NCI-H2029 treated with DMSO at 0.1 percent for 48 hours (cell line): ENCODE results near the gene ADIPOR2.
"Not testable (repeated sequence)": the region's sequence is repeated elsewhere in the genome, so short reads cannot be mapped to it uniquely, and the experiment has no call there.

Experiments
- DNase-seq: peaks from one replicate; lab custom pipeline; 2025; lab: John Stamatoyannopoulos, UW

Gene ADIPOR2

DNA sequence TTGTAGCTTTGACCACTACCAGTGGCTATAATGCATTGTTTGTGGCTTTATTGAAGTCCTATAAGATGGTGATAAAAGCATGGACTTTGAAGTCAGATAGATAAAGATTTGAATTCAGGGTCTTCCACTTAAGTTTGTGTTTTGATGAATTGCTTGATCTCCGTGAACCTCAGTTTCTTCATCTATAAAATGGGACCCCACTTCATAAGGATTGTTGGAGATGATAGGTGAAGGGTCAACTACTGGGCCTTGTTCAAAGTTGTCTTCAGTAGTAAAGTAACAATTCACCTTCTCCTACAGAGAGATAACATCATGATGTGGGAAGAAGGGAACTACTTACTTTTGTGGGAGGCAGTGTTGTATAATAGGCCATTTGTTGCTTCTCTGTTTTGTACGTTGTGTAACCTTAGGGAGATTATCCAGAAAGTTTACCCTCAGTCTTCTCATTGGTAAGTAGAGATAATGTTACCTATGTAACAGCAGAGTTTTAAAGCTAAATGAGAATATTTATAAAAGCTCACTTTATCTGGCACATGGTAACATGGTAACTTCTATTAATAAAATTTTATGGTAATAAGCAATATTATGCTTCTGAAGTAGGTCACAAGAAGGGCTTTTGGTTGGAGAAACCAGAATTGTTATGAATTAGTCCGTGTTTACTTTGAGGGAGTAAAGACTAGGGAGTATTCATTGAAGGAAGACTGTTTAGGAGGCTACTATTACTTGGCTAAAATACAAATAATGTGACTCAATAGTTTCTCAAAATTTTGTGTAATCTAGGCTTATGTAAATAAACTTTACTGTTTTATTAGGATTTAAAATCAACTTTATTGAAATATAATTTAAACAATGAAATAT lies 15.1 kb downstream of the ADIPOR2 start:
- no peak for DNase-seq

GRCh38 chr12:1706632-1706980 lies 15.7 kb downstream of the ADIPOR2 start:
- no peak for DNase-seq

- DNase-seq = no peak
These were observed 16.2 kb downstream of the ADIPOR2 start for GRCh38 chr12:1707051-1707450.

DNA sequence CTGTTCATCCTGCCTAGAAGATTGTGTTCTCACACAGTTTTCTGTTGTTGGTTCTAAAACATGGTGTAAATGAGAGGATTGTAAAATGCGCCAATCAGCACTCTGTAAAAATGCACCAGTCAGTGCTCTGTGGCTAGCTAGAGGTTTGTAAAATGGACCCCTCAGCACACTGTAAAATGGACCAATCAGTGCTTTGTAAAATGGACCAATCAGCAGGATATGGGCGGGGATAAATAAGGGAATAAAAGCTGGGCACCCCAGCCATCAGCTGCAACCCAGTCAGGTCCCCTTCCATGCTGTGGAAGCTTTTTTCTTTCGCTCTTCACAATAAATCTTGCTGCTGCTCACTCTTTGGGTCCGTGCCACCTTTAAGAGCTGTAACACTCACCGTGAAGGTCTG lies 19.1 kb downstream of the ADIPOR2 start:
- not testable (repeated sequence) for DNase-seq

DNA sequence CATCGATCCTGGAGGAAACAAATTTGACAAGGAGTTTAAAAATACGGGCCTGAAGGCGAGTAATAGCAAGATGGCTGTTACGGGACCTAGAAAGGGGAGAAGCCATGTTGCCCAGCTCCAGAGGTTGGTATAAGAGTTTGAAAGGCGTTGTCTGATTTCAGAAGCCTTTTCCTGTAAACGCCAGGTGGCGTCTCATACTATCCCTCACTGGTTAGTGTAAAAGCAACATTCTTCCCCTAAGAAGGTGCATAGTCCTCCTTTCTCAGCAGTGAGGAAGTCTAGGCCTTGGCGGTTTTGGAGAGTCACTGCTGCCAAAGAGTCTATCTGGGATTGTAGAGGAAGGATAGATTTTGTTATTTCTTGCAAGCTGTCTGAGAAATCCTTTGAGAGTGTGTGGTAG lies 20.0 kb downstream of the ADIPOR2 start:
- not testable (repeated sequence) for DNase-seq

DNA sequence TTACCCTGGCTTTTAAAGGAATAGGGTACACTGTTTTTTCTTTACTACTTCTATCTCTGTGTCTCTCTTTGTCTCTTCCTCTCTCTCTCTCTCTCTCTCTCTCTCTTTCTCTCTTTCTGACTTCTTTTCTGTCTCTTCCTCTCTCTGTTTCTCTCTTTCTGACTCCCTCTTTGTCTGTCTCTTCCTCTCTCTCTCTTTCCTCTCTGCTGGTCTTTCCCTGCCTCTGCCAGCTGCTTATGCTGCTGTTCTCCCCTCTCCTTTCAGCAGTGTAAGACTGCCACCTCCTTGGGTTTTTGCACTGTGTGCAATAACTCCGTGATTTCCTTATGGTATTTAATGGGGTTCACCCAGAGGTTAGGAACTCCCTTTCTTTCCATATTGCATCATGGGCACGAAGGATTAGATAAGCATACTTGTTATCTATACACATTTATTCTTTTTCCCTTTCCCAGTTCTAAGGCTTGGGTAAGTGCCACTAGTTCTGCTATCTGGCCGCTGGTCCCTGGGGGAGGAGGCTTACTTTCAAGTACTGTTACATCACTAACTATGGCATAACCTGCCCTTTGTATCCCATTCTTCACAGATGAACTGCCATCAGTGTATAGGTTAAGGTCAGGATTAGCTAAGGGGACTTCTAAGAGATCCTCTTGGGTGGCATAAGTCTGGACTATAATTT lies 20.8 kb downstream of the ADIPOR2 start:
- not testable (repeated sequence) for DNase-seq

DNA sequence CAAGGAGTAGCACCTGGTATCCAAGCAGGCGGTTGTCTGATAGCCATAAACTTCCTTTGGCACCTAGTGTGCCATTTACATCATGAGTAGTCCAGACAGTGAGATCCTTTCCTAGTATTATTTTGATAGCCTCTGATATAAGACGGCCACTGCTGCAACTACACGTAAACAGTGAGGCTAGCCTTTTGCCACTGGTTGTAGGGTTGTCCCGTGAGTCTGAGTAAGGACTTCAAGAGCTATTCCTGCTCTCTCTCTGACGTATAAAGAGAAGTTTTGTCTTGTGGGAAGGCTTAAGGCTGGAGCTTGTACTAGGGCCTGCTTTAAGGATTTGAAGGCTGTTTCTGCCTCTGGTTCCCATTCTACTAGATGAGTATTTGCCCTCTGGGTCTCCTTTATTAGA lies 21.4 kb downstream of the ADIPOR2 start:
- not testable (repeated sequence) for DNase-seq

GRCh38 chr12:1712852-1713251 lies 22.0 kb downstream of the ADIPOR2 start:
- not testable (repeated sequence) for DNase-seq

DNA sequence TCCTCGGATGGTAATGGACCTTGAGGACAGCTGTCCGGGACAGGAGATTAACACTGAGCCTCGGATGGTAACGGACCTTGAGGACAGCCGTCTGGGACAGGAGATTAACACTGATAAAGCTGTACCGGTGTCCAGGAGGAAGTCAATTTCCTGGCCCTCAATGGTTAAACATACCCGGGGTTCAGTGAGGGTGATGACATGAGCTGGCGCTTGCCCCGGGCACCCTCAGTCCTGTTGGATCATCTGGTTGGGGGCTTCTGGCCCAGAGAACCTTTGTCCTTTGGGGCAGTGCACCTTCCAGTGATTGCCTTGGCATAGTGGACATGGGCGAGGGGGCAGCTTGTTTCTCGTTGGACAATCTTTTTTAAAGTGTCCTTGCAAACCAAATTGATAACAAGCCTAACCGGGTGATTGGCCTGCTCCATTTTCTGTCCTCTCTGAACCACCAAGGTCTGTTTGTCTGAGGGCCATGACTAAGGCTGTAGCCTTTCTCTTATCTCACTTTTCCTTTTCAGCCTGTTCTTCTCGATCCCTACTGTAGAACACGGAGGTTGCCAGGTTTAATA lies 23.0 kb downstream of the ADIPOR2 start:
- not testable (repeated sequence) for DNase-seq

DNA sequence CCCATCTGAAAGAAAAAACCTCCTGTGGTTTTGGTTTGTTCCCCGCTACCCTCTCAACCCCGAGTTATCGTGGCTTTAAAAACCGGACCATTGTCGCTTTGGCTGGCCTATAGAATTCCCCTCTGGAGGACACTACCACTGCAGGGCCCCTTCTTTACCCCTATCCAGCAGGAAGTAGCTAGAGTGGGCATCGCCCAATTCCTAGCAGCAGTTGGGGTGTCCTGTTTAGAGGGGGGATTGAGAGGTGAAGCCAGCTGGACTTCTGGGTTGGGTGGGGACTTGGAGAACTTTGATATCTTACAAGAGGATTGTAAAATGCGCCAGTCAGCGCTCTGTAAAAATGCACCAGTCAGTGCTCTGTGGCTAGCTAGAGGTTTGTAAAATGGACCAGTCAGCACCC lies 24.6 kb downstream of the ADIPOR2 start:
- DNase-seq = not testable (repeated sequence)

GRCh38 chr12:1716215-1716862 lies 25.5 kb downstream of the ADIPOR2 start:
- DNase-seq = no peak

GRCh38 chr12:1716911-1717310 lies 26.0 kb downstream of the ADIPOR2 start:
- DNase-seq = no peak

DNA sequence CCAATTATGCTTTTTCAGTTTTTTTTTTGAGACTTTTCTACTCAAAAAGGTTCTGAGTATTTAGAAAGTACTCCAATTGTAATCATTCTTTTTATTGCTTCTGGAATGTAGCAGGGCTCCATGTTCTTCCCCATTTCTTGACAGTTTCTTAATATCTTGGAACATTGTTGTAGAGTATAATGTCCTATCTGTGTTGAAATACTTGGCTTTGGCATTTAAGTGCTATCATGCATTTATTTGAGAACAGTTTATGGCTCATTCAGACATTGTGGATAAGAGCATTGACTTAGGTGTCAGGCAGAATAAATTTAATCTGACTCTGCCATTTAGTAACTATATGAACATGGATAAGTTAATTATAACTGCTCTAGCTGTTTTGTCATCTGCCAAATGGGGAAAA lies 28.3 kb downstream of the ADIPOR2 start:
- DNase-seq = no peak

DNA sequence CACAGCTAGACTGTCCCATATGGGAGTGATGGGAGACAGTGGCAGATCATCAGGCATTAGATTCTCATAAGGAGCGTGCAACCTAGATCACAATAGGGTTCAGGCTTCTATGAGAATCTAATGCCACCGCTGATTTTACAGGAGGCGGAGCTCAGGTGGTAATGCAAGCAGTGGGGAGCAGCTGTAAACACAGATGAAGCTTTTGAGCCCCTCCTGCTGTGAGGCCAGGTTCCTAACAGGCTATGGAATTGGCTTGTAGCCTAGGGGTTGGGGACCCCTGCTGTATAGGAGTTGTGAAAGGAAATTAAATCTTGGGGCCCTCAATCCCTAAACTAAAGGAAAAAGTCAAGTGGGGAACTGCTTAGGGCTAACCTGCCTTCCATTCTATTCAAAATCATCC lies 29.6 kb downstream of the ADIPOR2 start:
- DNase-seq = no peak

- DNase-seq = no peak
These were observed 32.9 kb downstream of the ADIPOR2 start for GRCh38 chr12:1723721-1724120.

- DNase-seq = no peak
These were observed 33.4 kb downstream of the ADIPOR2 start for GRCh38 chr12:1724250-1724649.

DNA sequence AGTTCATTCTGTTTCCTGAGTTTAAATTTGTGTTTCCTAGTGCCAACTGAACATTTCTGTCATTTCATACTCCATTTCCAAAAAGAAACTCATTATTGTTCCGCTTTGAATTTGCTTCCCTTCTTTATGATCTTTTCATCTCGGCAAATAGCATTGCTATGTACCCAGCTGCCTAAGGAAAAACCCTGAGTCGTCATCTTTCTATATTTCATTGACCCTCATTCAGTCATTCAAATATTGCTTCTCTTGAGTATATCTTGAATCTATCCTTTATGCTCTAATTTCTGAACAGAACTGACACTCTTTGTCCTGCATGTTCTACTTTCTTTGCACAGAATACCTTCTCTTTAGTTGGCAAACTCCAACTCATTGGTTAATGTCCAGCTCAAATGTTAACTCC lies 35.9 kb downstream of the ADIPOR2 start:
- no peak for DNase-seq

- no peak for DNase-seq
These were observed 38.0 kb downstream of the ADIPOR2 start for GRCh38 chr12:1728824-1729223.

DNA sequence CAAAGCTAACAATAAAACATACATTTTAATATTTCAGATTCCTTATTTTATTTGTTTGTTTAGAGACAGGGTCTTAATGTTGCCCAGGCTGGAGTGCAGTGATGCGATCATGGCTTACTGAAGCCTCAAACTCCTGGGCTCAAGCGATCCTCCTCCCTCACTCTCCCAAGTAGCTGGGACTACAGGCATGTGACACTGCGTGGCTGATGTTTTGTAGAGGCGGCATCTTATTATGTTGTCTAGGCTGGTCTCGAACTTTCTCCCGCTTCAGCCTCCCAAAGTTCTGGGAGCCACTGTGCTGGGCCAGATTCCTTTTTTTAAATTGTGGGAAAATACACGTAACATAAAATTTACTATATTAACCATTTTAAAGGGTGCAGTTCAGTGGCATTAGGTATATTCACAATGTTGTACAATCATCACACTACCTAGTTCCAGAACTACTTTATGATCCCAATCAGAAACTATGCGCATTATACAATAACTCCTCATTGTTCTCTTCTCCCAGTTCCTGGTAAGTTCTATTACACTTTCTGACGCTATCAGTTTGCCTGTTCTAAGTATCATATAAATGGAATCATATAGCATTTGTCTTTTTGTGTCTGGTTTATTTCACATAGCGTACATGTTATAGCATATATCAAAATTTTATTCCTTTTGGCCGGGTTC lies 40.3 kb downstream of the ADIPOR2 start:
- no peak for DNase-seq

DNA sequence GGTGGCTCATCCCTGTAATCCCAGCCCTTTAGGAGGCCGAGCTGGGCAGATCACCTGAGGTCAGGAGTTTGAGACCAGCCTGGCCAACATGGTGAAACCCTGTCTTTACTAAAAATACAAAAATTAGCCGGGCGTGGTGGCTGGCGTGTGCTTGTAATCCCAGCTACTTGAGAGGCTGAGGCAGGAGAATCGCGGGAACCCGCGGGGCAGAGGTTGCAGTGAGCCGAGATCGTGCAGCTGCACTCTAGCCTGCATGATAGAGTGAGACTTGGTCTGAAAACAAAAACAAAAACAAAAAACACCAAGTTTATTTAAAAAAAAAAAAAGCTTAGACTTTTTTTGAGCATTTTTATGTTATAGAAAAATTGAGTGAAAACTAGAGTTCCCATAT lies 40.8 kb downstream of the ADIPOR2 start:
- not testable (repeated sequence) for DNase-seq

DNA sequence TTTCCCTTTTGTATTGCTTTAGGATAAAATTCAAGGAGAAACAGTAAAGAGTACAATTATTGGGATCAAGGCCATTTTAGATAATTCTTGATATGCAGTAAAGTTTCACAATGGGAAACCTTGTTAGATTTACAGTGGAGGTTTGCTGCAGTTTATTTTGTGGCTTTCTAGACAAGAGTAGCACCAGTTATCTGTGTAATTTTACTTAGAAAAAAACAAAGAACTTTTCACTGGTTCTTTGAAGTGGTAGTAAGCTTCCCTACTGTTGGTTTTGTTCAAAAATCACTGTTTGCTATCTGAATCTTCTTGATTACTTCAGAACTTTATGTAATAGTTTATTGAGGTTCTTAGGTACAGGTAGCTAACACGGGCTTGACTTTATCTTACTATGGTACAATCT lies 42.0 kb downstream of the ADIPOR2 start:
- no peak for DNase-seq

DNA sequence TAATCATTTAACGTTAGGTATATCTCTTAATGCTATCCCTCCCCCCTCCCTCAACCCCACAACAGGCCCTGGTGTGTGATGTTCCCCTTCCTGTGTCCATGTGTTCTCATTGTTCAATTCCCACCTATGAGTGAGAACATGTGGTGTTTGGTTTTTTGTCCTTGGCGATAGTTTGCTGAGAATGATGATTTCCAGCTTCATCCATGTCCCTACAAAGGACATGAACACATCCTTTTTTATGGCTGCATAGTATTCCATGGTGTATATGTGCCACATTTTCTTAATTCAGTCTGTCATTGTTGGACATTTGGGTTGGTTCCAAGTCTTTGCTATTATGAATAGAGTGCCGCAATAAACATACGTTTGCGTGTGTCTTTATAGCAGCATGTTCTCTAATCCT lies 42.8 kb downstream of the ADIPOR2 start:
- not testable (repeated sequence) for DNase-seq
